ENCODE measurements around the gene PLAAT3. TPM values are rescaled to one million over a fixed set of nuclear protein-coding genes. Genes with fewer than 3 reads are reported as not detected.
"Not testable (repeated sequence)": the region's sequence is repeated elsewhere in the genome, so short reads cannot be mapped to it uniquely, and the experiment has no call there.

Gene PLAAT3
- total RNA-seq, 6 experiments from 2014 or later: 24.4 to 76.1 (median 52.2) TPM

DNA sequence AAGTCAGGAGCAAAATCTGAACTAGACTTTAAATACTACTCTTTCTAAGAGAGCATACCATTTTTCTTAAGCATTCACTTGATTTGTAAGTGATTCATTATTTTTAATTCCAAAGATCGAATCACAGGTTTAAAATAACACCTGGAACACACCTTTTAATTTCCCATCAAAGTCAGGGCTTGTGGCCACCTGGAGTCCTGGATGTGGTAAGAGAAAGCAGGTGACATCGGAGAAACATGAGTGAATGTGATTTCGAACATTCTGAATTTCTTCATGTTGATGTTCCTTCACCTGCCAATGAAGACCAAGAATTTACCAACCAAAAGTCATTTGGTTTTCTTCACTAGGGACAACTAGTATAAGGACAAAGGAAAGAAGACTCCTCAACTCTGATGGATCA is 29.0 kb upstream of the PLAAT3 start:
- 95% methylated on average over 3 of the region's 3 CpGs for WGBS (ENCODE audit: insufficient coverage, low coverage, low lambda C conversion rate, missing lambda C conversion rate)
- ATAC-seq: no peak
- Histone ChIP-seq H3K4me3 (no peak overlapping the region), H3K36me3 (peaks cover 0 to 64% (median 16%) of the 10 kb centered on the region in 4 donors), H3K27ac (no peak overlapping the region), H3K9me3 (no peaks in the 10 kb centered on the region), H3K4me1 (no peaks in the 10 kb centered on the region), H3K27me3 (no peaks in the 10 kb centered on the region)
- DNase-seq: no peak
- TF ChIP-seq POLR2A (IDR thresholded peaks at IDR 0.05): no peak
- TF ChIP-seq, protein P1, sequence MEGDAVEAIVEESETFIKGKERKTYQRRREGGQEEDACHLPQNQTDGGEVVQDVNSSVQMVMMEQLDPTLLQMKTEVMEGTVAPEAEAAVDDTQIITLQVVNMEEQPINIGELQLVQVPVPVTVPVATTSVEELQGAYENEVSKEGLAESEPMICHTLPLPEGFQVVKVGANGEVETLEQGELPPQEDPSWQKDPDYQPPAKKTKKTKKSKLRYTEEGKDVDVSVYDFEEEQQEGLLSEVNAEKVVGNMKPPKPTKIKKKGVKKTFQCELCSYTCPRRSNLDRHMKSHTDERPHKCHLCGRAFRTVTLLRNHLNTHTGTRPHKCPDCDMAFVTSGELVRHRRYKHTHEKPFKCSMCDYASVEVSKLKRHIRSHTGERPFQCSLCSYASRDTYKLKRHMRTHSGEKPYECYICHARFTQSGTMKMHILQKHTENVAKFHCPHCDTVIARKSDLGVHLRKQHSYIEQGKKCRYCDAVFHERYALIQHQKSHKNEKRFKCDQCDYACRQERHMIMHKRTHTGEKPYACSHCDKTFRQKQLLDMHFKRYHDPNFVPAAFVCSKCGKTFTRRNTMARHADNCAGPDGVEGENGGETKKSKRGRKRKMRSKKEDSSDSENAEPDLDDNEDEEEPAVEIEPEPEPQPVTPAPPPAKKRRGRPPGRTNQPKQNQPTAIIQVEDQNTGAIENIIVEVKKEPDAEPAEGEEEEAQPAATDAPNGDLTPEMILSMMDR (IDR thresholded peaks at IDR 0.05): no peak
- intact Hi-C loops (cut with DNase I): no loop called here

DNA sequence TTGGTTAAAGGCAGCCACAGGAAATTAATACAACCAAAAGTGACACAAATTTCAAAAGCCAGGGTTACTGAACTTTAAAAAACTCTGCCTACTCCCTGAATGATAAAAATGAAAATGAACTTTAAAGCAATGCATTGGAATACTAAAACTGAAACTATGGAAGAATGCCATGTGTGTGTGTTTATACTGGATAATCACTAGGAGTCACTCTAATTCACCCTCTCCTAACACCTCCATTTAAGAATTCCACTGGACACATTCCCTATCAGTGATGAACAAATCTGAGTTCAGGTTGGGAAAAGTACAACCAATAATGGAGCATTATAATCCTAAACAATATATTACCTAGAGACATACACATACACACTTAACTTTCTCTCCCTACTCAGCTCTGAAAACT is 27.5 kb upstream of the PLAAT3 start:
- intact Hi-C loops (cut with DNase I): no loop called here
- H3K27me3 ChIP-seq: no peaks in the 10 kb centered on the region
- H3K9me3 ChIP-seq: no peaks in the 10 kb centered on the region
- H3K4me3 ChIP-seq: no peak overlapping the region
- no peaks in the 10 kb centered on the region for H3K4me1 ChIP-seq
- ATAC-seq (peak; percentile 39 to 80 (median 59)), DNase-seq (no peak)
- H3K36me3 ChIP-seq: peaks cover 0 to 54% (median 18%) of the 10 kb centered on the region in 4 donors
- H3K27ac ChIP-seq: no peak overlapping the region
- TF ChIP-seq POLR2A (IDR thresholded peaks at IDR 0.05): no peak
- TF ChIP-seq, protein P1 (IDR thresholded peaks at IDR 0.05): peak in 3 of 4 donors; percentile 15 to 32 (median 20)

DNA sequence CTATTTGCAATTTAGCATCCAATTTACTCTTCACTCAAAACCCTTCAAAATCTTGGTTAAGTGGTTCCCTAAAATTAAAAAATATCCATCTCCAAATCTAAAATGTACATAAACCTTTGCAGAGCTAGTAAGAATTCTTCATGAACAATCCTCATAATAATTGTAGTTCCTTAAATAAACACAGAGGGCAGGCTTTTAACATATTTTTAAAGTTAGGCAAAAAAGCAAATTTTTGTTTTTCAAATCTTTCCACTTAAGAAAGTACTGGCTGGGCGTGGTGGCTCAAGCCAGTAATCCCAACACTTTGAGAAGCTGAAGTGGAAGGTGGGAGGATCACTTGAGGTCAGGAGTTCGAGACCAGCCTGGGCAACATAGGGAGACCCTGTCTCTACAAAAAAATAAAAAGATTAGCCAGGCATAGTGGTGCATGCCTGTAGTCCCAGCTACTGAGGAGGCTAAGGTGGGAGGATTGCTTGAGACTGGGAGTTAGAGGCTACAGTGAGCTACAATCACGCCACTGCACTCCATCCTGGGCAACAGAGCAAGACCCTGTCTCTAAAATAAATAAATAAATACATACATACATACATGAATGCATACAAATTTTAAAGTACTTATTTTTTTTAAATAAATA is 25.1 kb upstream of the PLAAT3 start:
- Histone ChIP-seq H3K27ac (no peak overlapping the region), H3K4me3 (no peak overlapping the region), H3K9me3 (no peaks in the 10 kb centered on the region), H3K27me3 (no peaks in the 10 kb centered on the region), H3K36me3 (peaks cover 0 to 34% (median 18%) of the 10 kb centered on the region in 4 donors), H3K4me1 (peaks cover 0 to 5% (median 2%) of the 10 kb centered on the region in 4 donors)
- peak in 2 of 4 donors; percentile 11 to 36 for ATAC-seq
- intact Hi-C loops (cut with DNase I): loop anchor here in 1 of 2 donors (10.0 kb wide), 1 partner anchor 165 kb away; no protein-coding TSS in a partner anchor
- no peak for TF ChIP-seq POLR2A (IDR thresholded peaks at IDR 0.05)
- TF ChIP-seq, protein P1 (IDR thresholded peaks at IDR 0.05): peak; percentile 31 to 41 (median 38)
- DNase-seq: no peak
- WGBS (ENCODE audit: insufficient coverage, low coverage, low lambda C conversion rate, missing lambda C conversion rate): 76% methylated on average over 3 of the region's 3 CpGs

DNA sequence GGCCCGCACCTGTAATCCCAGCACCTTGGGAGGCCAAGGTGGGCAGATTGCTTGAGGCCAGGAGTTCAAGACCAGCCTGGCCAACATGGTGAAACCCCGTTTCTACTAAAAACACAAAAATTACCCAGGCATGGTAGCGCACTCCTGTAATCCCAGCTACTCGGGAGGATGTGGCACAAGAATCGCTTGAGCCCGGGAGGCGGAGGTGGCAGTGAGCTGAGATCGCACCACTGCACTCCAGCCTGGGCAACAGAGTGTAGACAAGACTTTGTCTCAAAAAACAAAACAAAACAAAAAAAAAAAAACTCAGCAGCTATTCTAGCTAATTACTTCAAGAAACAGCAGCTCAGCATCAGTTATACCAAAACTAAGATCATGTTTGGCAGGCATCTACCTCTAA is 24.2 kb upstream of the PLAAT3 start:
- not testable (repeated sequence) for DNase-seq, H3K4me3 ChIP-seq, H3K4me1 ChIP-seq, H3K9me3 ChIP-seq, H3K27me3 ChIP-seq, H3K27ac ChIP-seq, ATAC-seq
- intact Hi-C loops (cut with DNase I): loop anchor here in 1 of 2 donors (10.0 kb wide), 1 partner anchor 164 kb away; no protein-coding TSS in a partner anchor
- peaks cover 0 to 28% (median 15%) of the 10 kb centered on the region in 4 donors for H3K36me3 ChIP-seq
- 95% methylated on average over 4 of the region's 8 CpGs for WGBS (ENCODE audit: insufficient coverage, low coverage, low lambda C conversion rate, missing lambda C conversion rate)

DNA sequence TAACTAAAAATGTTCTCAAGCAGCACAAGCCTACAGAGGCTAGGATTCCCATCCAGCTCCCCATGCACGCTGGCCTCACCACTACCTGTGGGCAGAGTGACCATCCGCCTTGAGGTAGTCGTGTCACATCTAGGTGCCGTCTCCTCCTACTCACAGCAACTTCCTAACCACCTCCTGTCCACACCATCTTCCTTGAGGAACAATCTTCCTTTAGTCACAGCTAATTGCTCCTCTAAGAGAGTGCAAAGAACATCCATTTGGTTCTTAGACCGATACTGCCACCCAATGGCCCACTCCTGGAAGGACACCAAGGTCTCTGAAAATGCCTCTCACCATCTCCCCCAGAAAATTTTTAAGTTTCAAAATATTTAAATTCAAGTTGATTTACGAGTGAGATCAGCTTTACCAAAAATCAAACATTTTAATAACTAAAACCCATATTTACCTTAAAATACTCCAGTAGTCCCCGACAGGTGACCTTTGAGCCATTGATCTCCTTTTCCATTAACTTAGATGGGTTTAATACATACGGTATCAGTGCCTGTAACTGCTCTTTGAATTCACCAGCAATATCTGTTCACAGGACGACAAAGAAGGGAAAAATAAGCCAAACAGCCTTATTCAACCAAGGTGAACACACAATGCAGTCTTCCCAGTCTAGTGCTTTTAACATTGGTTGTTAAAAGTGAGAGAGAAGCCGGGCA is 21.7 kb upstream of the PLAAT3 start:
- H3K4me3 ChIP-seq: no peak overlapping the region

More for the DNA sequence above, 21.7 kb upstream of the PLAAT3 start:
- Histone ChIP-seq H3K9me3 (no peaks in the 10 kb centered on the region), H3K4me1 (peaks cover 0 to 8% (median 3%) of the 10 kb centered on the region in 4 donors), H3K36me3 (peaks cover 3 to 32% (median 10%) of the 10 kb centered on the region in 4 donors), H3K27ac (no peak overlapping the region), H3K27me3 (no peaks in the 10 kb centered on the region)
- WGBS (ENCODE audit: insufficient coverage, low coverage, low lambda C conversion rate, missing lambda C conversion rate): 56% methylated on average over 9 of the region's 10 CpGs
- no peak for TF ChIP-seq POLR2A (IDR thresholded peaks at IDR 0.05)
- TF ChIP-seq, protein P1 (IDR thresholded peaks at IDR 0.05): peak; percentile 73 to 84 (median 80)
- intact Hi-C loops (cut with DNase I): loop anchor here in 1 of 2 donors (10.0 kb wide), 1 partner anchor 161 kb away; no protein-coding TSS in a partner anchor
- ATAC-seq: peak; percentile 80 to 87 (median 84)
- peak in 1 of 3 donors; percentile 37 for DNase-seq

All from right lobe of liver (tissue), 6 donors.